K562 (cell line): ENCODE data around the gene GFI1B. TPM values are rescaled to one million over a fixed set of nuclear protein-coding genes. Genes with fewer than 3 reads are reported as not detected.

Experiments
- ARID3A ChIP-seq: IDR thresholded peaks from 2 replicates; pipeline ENCODE4 v1.6.1; 2012; ENCODE audit warnings: low read depth, low read length, improper control_type of control experiment, borderline replicate concordance
- CHD4 ChIP-seq: fragments of 200-600 bp; sonication (generic); IDR thresholded peaks from 3 replicates; pipeline ENCODE4 v1.6.1; 2012; ENCODE audit warnings: low read depth, mild to moderate bottlenecking, mixed read lengths, low read length, inconsistent platforms; ENCODE audit not compliant: insufficient read depth, insufficient replicate concordance, poor library complexity, severe bottlenecking
- FOXM1 ChIP-seq, 2 experiments: fragments of 450-650 bp in 1 of 2; sonication (generic) in 1 of 2; formaldehyde crosslinking in 1 of 2; IDR thresholded peaks; 2 replicates each; pipeline versions ENCODE4 v1.6.1 to v1.9.0; 2017 to 2022; ENCODE audit warnings: low read depth in 2 of 2, mild to moderate bottlenecking in 2 of 2, missing genetic modification reagents in 1 of 2, moderate library complexity in 1 of 2
- KHSRP ChIP-seq: fragments of 450-650 bp; IDR thresholded peaks from 2 replicates; pipeline ENCODE4 v1.6.1; 2017
- RBM39 ChIP-seq: fragments of 200-400 bp; formaldehyde crosslinking; optimal IDR thresholded peaks from 2 replicates; pipeline ENCODE3; 2018; ENCODE audit warnings: low read depth, low read length
- ZBTB17 ChIP-seq: fragments of 450-650 bp; formaldehyde crosslinking; IDR thresholded peaks from 2 replicates; pipeline ENCODE4 v1.4.0; 2020; ENCODE audit warnings: mild to moderate bottlenecking
- ZBTB7A ChIP-seq: IDR thresholded peaks from 2 replicates; pipeline ENCODE4 v1.6.1; 2011; ENCODE audit warnings: low read depth, mild to moderate bottlenecking, low read length, moderate library complexity, borderline replicate concordance; ENCODE audit not compliant: control insufficient read depth
- ZNF609 ChIP-seq: sonication (generic); formaldehyde crosslinking; IDR thresholded peaks from 2 replicates; pipeline ENCODE4 v1.8.1; 2023; ENCODE audit warnings: missing genetic modification reagents, mild to moderate bottlenecking, borderline replicate concordance
- ZNF695 ChIP-seq: fragments of 450-650 bp; formaldehyde crosslinking; IDR thresholded peaks from 2 replicates; pipeline ENCODE4 v1.4.0; 2020; ENCODE audit warnings: mild to moderate bottlenecking, moderate library complexity
- polyA plus RNA-seq, 8 experiments: library from polyadenylated mRNA; depleted of rRNA in 4 of 8; stranded (reverse) in 5 of 8; unstranded in 3 of 8; fragments of >200 nt; fragmentation: Nextera tagmentation in 2 of 8; fragmentation: Illumina TruSeq in 1 of 8; extraction: Ambion mirVana in 2 of 8; extraction: Trizol in 1 of 8; gene quantifications; 2 replicates each; pipeline versions ENCODE4 v1.2.1 to v1.2.3, GENCODE V29; 2011 to 2014; ENCODE audit warnings: inconsistent platforms in 1 of 8, missing spikeins in 1 of 8
- total RNA-seq, 7 experiments: library from RNA; depleted of rRNA in 6 of 7; stranded (reverse); fragments of >200 nt in 6 of 7; fragmentation: Illumina TruSeq in 2 of 7; extraction: Trizol in 2 of 7; gene quantifications; 2 replicates each; pipeline versions ENCODE4 v1.2.1 to v1.2.3, GENCODE V29; 2011 to 2021; ENCODE audit warnings: low replicate concordance in 1 of 7
- TF ChIP-seq, protein P1 (sequence below): fragments of 250-450 bp; sonication (Bioruptor Pico); IDR thresholded peaks from 2 replicates; pipeline ENCODE4 v1.5.0; 2021; ENCODE audit warnings: mild to moderate bottlenecking, moderate library complexity
- TF ChIP-seq, protein P2 (sequence below): conservative IDR thresholded peaks from 2 replicates; pipeline ENCODE4 v1.6.1; 2011; ENCODE audit warnings: low read depth, mild to moderate bottlenecking, low read length; ENCODE audit not compliant: control insufficient read depth
- TF ChIP-seq, protein P3 (sequence below): sonication (generic); formaldehyde crosslinking; IDR thresholded peaks from 2 replicates; pipeline ENCODE4 v1.8.1; 2023; ENCODE audit warnings: mild to moderate bottlenecking, missing genetic modification reagents, moderate library complexity

GFI1B gene
- total and polyA plus RNA-seq, 9 of the 15 experiments (the other 6 are each of a cell fraction or from before 2014, with no cell fraction given), result 8.0 to 75.7 (median 34.5) TPM

- TF ChIP-seq, protein P1, sequence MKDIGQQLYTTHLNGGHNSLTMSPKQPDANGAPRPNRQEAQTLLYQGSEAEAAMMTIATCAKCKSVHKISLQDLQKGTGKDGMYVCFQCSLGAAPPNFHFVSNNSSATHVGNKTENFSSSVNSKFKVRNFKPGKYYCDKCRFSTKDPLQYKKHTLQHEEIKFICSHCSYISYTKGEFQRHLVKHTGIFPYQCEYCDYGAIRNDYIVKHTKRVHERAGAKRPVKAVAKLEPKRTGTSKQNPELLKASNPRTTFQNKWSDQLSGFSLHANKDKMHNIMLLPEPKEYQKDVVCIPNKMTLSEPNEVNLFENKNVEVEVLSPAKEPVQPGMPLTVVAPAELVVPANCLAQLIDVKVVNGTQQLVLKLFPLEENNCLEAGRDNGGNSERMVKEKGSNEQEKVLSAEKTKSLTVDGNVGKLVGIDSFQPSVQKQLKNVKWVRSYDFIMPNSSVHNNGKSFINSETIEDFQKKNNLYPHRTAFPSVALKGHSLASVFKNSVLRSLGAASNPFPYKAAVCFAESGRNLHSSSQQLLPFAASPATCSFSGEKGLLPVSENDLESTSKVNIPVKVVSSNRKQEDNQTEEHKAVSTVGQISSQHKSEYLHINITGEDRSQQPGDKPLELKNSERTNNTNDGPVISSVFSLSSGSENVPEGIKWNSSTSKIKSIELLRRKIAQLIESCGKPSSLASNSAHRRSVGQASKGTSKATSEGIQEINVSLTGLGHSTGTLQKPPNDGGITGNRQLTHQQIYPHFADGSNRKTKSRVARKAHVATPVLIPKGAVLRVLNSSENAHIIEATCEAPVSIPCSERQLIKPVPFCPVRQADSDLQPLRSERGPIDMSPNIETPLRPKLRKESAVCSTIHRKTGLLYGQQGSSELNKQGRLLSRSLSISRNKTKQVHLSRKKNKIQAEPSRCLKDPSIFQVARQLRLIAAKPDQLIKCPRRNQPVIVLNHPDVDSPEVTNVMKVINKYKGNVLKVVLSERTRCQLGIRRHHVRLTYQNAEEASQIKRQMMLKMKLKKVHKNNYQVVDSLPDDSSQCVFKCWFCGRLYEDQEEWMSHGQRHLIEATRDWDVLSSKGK, result no peak
- TF ChIP-seq CHD4, result no peak
- TF ChIP-seq, protein P2, sequence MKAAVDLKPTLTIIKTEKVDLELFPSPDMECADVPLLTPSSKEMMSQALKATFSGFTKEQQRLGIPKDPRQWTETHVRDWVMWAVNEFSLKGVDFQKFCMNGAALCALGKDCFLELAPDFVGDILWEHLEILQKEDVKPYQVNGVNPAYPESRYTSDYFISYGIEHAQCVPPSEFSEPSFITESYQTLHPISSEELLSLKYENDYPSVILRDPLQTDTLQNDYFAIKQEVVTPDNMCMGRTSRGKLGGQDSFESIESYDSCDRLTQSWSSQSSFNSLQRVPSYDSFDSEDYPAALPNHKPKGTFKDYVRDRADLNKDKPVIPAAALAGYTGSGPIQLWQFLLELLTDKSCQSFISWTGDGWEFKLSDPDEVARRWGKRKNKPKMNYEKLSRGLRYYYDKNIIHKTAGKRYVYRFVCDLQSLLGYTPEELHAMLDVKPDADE, result peak; percentile 74; the same call in 1 of the 2 replicates
- no peak for TF ChIP-seq ARID3A
- TF ChIP-seq ZBTB17, result peak; percentile 53; the same call in 1 of the 2 replicates
- no peak for TF ChIP-seq ZNF609 (CRISPR knock-in tag)
- no peak for TF ChIP-seq RBM39
- TF ChIP-seq, protein P3, sequence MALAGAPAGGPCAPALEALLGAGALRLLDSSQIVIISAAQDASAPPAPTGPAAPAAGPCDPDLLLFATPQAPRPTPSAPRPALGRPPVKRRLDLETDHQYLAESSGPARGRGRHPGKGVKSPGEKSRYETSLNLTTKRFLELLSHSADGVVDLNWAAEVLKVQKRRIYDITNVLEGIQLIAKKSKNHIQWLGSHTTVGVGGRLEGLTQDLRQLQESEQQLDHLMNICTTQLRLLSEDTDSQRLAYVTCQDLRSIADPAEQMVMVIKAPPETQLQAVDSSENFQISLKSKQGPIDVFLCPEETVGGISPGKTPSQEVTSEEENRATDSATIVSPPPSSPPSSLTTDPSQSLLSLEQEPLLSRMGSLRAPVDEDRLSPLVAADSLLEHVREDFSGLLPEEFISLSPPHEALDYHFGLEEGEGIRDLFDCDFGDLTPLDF (CRISPR knock-in tag), result no peak
- TF ChIP-seq ZNF695 (CRISPR knock-in tag), result no peak
- no peak; the same call in 1 of the 2 replicates for TF ChIP-seq KHSRP
- 0 out of 2 replicates have a peak, but pooled peaks have one; percentile 13 for TF ChIP-seq ZBTB7A
- peak; percentile 77; the same call in 1 of the 2 replicates for TF ChIP-seq FOXM1 (IDR thresholded peaks at IDR 0.05; ENCODE audit: low read depth)
- TF ChIP-seq FOXM1 (CRISPR knock-in tag; IDR thresholded peaks at IDR 0.05; ENCODE audit: low read depth), result no peak
These were observed 20.5 kb downstream of the GFI1B start (continued) for GRCh38 chr9:132998831-132999635.
